SHP77 (cell line): ENCODE data around the gene UTRN.

Experiments
- DNase-seq, 2 experiments: peaks; one replicate each; lab custom pipeline; 2025; lab: John Stamatoyannopoulos, UW

UTRN gene

GRCh38 chr6:144284783-144285547, at the start of gene UTRN:
Gene UTRN, plus strand, starts transcription at chr6:144285335. Its CDS starts 6,494 bp downstream, at chr6:144291829.
- DNase-seq: no peak

DNA sequence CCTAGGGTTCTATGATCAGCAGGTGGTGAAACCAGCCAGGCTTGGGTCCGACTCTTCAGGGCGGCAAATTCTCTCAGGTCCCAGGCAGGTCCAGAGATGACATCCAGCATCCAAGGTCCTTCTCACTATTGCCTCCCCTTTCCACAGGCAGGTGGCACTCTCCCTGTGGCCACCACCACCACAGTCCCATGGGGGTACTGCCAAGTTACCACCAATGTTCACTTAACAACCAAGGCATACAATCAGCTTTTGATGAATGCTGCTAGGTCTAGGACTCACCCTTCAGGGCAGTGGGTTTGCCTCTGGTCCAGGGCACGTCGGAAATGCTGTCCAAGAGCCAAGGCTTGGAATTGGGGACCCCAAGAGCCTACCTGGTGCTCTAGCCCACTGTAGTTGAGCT, 40.4 kb upstream of the UTRN start:
- DNase-seq: no peak

DNA sequence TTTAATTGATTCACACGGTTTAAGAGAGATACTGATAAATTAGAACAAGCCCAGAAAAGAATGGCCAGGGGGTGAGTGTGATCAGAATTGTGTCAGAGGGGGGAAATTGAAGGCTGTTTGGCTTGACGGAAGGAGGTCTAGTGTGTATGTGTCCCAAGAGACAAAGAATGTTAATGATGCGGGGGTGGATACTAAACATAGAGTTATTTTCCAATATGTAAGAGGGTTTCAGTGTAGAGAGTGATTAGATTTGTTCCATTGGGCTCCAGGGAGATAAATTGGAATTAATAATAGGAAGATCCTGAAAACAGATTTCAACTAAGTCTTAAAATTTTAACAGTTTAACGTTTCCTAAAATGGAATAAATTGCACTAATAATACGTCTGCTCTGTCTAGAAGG, 38.1 kb upstream of the UTRN start:
- no peak for DNase-seq

DNA sequence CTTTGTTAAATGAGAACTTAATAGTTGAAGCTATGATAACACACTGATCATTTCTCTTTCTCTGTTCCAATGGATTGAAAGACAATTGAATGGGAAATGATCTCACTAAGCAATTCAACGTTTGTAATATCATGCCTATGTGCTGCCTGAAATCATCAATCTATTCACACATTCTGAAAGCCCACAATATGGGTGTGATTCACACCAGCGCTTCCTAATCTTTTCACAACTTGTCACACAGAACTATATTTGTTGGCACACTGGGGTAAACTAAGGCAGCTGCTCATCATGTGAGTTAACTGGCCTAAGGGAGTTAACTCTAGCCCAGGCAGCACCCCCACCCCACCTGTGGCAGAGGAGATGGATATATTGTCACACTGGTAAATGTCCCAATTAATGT, 37.1 kb upstream of the UTRN start:
- no peak for DNase-seq

GRCh38 chr6:144248476-144249301, 36.4 kb upstream of the UTRN start:
- DNase-seq: no peak

DNA sequence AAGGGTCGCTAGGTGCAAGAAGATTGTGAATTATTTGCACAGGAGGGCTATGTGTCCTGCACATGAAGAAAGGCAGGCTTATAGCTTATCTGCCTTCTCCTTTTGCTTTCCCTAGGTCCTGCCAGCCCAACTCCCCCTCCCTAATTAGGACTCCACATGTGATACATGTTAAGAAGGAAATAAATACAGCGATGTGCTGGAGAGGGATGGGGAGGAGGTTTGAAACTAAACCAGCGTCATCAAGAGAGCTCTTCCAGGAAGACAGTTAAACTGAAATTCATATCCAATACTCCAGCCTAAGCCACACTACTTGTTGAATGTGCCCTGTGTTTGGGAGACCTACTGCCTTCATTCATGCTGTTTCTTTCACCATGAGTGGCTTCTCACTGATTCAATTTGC, 34.9 kb upstream of the UTRN start:
- no peak for DNase-seq

- DNase-seq: no peak
These were observed 32.9 kb upstream of the UTRN start for GRCh38 chr6:144252259-144252658.

- no peak for DNase-seq
These were observed 25.1 kb upstream of the UTRN start for GRCh38 chr6:144259986-144260385.

GRCh38 chr6:144262470-144263369, 22.4 kb upstream of the UTRN start:
- DNase-seq: no peak

- DNase-seq: no peak
These were observed 21.3 kb upstream of the UTRN start for GRCh38 chr6:144263786-144264185.

- no peak for DNase-seq
These were observed 20.7 kb upstream of the UTRN start for GRCh38 chr6:144264270-144265060.

GRCh38 chr6:144265061-144265357, 20.1 kb upstream of the UTRN start:
- no peak for DNase-seq

DNA sequence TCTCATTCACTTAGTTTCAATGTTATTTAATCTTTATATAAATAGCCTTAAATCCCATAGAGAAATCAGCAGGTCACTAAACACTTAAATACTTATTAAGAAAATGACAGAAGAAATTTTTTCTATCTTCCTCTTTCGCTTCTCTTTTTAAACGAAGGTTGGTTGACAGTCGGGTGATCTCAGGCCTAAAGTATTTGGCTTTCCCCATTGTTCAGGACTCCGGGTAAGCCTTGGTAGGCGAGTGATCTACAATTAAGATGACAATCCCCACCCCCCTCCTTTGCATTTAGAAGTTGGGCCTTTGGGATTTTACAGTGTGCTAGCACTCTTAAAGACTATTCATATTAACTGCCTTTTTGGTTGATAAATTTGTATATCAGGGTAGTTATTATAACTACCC, 19.7 kb upstream of the UTRN start:
- DNase-seq: no peak

GRCh38 chr6:144266091-144266649, 19.0 kb upstream of the UTRN start:
- no peak for DNase-seq

GRCh38 chr6:144268794-144269349, 16.3 kb upstream of the UTRN start:
- DNase-seq: no peak

- no peak for DNase-seq
These were observed 8.0 kb upstream of the UTRN start for GRCh38 chr6:144277174-144277573.

- no peak for DNase-seq
These were observed 7.4 kb upstream of the UTRN start for GRCh38 chr6:144277605-144278227.

DNA sequence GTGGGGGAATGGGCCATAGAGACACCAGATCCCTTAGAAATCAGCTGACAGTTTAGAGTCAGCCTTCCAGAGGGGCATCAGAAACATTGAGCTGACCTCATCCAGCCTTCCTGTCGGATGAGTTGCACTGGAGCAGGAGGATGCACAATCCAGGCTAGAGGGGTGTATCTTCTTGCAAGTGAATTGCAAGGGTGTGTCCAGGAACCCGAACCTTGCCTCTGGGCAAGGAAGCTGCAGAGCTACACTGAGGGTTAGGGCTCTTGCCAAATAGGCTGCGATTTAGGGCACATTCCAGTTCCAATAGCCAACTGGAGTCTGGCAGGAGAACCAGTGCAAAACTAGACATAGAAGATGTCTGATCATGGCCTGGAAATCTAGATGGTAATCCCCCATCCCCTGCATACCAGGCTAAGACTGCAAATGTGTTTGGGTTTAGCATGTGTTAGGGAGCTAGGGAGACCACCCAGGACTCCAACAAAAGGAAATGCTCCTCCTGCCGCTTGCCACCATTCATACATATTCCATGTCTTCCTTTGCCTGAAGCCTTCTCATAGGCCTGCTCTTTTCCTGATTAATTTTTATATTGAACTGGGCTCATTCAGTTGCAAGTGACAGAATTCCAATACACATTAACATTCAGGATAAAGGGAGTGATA, 6.3 kb upstream of the UTRN start:
- no peak for DNase-seq

DNA sequence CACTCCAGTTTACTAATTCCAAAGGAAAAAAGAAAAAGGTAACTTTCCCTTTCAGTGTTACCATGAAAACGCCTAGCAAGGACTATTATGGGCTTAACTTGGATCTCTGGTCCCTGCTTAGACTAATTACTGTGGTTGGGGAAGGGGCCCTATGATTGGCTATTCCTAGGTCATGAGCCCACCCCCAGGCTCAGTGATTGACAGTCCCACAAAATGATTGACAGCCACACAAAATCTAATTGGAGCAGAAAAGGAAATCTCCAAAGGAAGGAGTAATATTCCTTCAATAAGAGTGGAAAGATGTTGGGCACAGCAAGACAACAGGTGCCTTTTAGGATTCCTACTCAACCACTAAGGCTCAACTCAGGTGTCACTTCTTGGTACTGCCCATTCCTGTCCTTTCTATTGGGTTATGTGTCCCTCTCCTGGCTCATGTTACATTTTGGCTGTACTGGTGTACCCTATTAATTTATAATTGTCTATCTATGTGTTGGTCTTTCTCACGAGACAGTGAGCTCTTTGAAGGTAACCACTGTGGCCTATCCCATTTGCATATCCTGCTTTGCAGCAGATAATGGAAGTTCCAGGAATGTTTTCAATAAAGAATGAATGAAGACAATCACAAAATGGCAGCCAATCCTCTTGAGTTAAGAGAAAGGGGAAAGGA, 5.5 kb upstream of the UTRN start:
- no peak for DNase-seq
